HG03432 (cell line): ENCODE measurements around the gene A3GALT2.

Source experiments
- ATAC-seq: cut with Tn5 transposase; IDR thresholded peaks from one replicate; pipeline ENCODE4 v1.9.1; 2021; ENCODE audit warnings: mild to moderate bottlenecking, moderate library complexity; ENCODE audit not compliant: unreplicated experiment

The A3GALT2 gene

DNA sequence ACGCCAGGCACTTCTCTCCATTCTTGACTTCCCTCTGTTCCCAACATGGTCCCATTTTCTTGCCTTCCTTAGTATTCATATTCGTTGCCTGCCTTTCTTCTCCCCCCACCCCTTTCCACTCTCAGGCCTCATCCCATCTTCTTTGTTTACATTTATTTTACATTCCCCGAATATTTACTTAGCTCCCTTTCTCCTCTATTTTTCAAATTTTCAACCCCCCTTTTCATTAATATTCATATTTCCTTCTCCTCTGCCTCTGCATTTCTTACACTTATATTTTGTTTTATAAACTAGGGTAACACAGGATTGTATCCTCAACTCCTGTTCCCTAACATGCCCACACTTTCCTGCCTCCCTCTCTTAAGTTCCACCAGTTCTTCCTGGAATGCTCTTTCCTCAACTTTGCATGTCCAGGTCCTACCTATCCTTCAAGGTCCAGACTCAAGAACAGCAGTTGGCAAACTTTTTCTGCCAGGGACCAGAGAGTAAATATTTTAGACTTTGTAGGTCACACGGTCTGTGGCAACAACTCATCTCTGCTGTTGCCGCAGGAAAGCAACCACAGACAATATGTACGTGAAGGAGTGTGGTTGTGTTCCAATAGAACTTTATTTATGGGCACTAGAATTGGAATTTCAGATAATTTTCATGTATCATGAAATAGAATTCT lies 29.8 kb upstream of the A3GALT2 start:
- ATAC-seq = no peak

DNA sequence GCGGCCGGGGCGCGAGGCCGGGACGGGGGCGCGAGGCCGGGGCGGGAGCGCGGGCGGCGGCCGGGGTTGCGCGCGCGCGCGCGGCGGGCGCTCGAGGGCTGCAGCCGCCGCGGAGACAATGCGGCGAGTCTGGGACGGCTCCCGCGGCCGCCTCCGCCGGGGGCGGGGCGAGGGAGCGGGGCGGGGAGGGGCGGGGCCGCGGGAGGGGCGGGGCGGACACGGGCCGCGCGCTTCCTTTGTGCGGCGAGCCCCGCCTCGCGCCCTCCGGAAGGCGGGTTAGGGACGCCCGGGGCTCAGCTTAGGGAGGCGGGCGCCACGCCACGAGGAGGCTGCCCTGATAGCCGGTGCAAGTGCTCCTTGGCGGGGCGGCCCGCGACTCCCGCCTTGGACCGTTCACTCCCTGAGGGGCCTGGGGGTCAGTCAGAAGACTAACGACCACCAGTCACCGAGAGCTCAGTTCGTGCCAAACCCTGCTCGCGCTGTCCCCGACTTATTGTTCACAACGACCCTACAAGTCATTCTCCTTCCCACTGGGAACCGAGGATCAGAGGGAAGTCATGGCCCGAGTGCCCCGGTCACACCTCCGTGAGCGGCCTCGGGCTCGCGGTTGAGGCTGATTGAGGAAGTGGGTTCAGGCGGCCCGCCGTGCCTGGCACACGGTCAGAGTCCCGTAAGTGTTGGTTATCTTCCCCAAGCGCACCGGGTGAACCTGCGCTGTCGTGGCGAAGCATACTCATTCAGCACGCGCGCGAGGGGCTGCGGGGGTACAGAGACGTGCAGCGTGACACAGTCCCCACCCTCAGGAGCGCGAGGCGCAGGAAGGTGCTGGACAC lies 29.1 kb upstream of the A3GALT2 start:
- ATAC-seq = peak; percentile 75

GRCh38 chr1:33349081-33349759 lies 28.3 kb upstream of the A3GALT2 start:
- peak; percentile 41 for ATAC-seq

DNA sequence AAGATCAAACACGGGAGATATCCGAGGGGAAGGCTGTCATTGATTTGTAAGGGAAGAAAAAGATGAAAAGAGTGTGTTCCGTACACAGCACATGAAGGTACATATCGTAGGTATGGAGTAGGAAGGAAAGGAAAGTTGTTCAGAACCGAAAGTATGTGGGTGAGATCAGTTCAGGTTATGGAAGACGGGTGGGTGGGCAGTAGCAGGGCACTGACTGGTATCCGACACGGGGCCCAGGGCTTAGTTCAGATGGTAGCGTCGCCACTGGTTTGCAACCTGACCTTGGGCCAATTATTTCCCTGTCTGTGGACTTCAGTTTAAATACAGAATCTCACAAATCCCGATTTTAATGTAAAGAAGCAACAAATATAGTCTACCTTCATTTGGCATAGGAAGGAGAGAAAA lies 27.8 kb upstream of the A3GALT2 start:
- ATAC-seq = no peak

DNA sequence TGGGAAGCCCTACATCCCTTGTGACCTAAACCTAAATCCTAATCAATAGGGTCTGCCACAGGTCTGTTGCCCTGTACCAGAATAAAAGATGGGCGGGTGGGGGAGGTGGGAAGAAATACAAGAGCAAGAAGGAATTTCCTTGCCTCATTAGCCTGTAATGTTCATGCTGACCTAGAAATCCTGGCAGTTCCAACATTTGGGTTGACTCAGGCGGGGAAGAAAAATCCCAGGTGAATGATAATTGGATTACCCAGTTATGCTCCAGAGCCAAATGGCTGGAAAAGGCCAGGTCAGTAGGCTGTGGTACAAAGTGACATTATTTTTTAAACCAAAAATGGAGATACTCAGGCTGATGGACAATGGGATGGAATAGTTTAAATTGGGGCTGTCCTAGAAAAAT lies 27.3 kb upstream of the A3GALT2 start:
- no peak for ATAC-seq

- ATAC-seq = no peak
Observed at GRCh38 chr1:33347650-33347992, 26.7 kb upstream of the A3GALT2 start.

DNA sequence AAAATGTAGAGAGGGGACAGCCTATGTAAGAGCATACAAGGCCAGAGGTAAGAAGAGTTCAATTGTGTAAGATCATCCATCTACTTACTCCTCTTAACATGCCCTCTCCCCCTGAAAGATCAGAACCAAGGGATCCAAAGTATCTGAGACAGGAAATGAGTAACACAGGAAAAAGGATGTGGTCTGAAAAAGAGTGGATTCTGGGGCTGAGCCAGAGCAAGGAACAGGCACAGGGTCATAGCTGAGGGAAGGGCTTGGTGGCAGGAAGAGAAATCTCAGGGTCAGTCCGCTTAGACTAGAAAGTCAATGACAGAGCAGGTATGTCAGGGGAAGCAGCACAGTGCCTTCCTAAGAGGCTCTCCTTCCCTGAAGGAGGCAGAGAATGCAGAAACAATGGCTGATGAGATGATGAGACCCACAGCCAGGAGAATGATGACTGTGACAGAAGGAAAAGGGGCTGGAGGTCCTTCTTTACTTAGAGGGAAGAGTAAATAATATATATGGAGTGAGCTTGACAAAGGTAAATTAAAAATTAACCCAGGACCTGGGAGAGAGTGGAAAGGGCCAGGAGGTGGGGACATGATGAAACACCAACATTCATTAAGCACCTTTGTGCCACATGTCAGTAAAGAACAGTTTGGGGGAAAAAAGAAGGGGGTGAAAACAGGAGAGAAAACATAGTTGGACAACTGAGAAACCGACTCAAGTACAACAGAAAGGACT lies 26.2 kb upstream of the A3GALT2 start:
- ATAC-seq = no peak

DNA sequence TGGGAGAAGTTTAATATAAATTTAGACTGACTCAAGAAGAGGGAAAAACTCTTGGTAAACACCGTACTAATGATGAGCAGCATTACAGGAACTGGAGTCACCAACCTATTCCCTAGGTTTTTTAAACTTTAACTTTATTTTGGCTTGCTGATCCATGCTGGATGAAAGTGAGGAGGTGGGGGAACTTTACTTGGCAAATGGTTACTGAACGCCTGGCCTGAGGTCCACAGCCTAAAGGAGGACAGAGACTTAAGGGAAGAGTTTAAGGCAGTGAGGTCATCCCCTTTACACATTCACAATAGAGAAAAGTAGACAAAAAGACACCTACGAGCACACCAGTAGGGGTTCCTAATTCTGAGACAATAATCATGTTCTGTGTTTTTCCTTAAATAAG lies 25.6 kb upstream of the A3GALT2 start:
- no peak for ATAC-seq

- ATAC-seq = no peak
Observed at GRCh38 chr1:33344896-33345560, 24.1 kb upstream of the A3GALT2 start.

DNA sequence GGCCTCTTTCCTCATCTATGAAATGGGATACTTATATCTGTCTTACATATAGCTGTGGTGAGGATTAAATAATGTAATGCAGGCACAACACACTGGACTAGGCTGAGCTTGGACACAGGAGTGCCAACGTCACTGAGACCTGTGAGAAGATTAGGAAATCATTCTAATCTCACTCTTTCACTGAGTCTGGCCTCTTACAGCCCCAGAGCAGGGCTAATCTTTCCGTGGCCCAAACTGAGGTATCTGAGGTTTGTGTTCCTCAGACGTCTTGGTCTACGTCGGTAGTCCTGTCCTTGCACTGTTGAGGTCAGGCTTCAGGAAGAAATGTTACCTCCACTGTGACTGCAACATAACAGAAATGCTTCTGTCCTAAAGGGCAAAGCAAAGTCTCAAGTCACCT lies 22.6 kb upstream of the A3GALT2 start:
- ATAC-seq = no peak

DNA sequence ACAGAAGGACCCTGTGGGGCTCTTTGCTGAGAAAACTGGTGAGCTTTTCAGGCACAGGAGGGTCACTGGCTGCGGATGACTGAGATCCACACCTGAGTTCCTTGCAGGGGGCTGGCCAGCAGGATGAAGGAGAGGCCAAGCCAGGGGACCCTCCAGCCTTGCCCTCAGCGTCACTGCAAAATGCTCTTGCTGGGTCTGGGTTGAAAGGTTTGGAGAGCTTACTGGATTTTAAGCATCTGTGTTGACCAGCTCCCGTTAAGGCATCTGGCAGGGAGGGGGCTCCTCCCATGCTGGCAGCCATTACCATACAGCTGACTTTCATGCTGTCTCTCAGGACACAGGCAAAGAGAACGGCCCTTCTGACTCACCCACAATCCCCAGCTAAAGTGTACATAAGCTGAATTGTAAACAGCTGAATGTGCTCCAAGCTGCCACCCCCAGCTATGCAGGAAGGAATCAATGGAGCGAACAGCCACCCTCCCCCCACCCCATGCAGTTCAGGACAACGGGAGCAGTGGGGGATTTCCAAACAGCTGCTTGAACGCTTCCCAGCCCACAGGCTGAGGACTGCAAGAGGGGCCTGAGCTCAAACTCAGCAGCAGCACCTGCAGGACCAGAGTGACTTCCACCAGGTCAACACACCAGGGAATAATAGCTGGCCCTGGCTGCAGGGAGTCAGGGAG lies 21.3 kb upstream of the A3GALT2 start:
- ATAC-seq = no peak

DNA sequence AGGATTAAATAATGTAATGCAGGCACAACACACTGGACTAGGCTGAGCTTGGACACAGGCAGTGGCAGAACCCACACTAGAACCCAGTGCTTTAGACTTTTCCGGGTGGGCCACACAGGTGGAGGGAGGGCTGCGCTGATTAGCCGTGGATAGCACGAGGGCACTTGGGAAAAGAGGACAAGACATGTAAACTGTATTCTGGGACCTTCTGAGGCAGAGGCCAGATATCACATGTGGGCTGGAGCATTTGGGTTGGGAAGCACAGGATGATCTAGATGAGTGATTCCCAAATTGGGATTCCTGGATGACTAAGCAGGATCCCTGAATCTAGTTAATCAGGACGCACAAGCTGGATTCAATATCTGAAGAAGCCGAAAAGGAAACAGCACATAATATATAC lies 20.3 kb upstream of the A3GALT2 start:
- no peak for ATAC-seq

GRCh38 chr1:33339413-33339812 lies 18.5 kb upstream of the A3GALT2 start:
- no peak for ATAC-seq

DNA sequence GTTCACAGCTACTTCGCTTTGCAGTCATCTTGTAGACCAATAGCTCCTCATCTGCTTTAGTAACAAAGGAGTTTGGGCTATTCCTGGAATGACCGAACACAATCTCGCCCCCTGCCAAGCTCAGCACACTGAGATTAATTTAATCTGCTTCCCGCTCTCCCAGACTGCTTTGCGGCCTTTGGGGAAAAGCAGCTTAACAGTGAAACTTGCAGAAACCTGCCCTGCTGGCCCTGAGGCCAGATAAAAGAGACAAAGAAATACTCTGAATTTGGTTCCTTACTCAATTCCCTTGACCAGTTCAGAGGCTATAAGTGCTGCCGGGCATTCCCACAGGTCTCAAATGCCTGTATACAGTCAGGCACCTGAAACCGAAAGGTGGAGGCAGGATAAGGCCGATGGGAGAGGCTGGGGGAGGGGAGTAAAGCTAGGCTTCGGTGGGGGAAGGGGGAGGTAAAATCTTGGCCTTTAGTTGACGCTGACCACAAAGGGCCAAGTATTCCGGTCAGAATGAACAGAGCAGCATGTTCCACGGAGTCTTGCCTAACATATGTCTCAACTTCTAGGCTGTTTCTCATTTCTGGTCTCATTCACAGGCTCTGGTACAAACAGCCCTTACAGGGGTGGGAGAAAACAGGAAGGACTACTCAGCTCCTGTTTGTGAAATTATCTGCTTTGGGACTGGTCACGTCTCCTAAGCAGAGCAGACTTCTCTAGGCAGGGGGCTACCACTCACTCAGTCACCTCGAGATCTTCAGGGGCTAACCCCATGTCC lies 17.7 kb upstream of the A3GALT2 start:
- ATAC-seq = no peak

DNA sequence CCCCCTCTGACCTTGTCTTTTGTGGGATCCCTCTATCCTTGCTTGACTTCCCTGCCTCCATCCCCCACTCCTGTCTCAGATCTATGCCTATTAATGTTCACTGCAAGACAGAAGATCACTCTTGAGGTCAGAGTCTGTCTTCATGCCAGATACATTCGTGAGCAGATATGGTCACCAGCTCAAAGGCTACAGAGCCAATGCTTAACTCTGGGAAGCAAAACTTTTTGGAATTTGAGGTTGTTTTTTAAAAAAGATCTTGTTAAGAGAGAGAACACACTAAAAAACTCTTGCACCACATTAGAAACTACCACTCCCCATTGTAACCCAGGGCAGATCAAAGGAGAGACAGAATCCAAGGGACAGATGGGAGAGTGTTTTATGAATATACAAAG lies 17.1 kb upstream of the A3GALT2 start:
- ATAC-seq = no peak

- no peak for ATAC-seq
Observed at GRCh38 chr1:33337441-33337840, 16.5 kb upstream of the A3GALT2 start.

DNA sequence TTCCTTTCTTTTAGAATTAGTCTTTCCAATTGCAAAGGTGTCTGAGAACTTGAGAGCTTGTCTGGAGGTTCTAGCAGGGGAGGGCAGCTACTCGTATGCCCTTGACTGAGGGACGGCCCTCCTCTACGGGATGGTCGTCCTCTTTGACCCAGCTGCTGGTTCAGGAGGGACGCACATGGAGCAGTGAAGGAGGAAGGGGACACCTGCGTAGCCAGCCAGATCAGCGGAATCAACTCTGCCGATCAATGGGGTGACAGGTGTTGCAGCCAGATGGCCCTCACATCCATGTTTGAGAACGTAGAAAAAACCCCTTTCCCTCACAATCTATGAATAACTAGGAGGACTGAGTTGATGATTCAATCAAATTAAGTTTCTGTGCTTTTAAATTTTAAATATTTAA lies 15.7 kb upstream of the A3GALT2 start:
- ATAC-seq = no peak

DNA sequence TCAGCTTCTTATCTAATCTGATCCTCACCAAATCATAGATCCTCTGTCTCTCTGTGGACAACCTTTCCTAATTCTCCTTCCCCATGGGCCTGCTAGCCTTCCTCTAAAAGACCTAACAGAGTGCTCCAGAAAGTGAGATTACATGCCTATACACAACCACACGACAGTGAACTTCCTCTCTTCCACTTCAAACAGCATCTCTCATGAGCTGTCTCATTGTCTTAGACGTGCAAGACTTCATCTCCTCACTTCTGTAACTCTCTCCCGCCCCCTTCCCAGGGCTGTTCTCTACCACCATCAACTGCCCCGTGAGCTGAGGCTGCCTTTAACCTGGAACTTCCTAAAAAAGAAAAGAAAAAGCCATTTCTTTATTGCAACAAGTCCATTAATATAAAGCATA lies 14.1 kb upstream of the A3GALT2 start:
- no peak for ATAC-seq

GRCh38 chr1:33334081-33334552 lies 13.2 kb upstream of the A3GALT2 start:
- ATAC-seq = no peak
